NCI-H2029 treated with DMSO at 0.1 percent for 48 hours (cell line): ENCODE results near the gene GAB2.
A peak's percentile ranks its signal among the peaks of the same experiment; 100 is the strongest.

Experiments used
- DNase-seq: peaks from one replicate; lab custom pipeline; 2025; lab: John Stamatoyannopoulos, UW

GAB2 gene

GRCh38 chr11:78205691-78206090 lies 211.9 kb downstream of the GAB2 start:
- no peak for DNase-seq

- no peak for DNase-seq
Measured at GRCh38 chr11:78205256-78205655, 212.4 kb downstream of the GAB2 start.

GRCh38 chr11:78203184-78203583 lies 214.4 kb downstream of the GAB2 start:
- DNase-seq, result no peak

DNA sequence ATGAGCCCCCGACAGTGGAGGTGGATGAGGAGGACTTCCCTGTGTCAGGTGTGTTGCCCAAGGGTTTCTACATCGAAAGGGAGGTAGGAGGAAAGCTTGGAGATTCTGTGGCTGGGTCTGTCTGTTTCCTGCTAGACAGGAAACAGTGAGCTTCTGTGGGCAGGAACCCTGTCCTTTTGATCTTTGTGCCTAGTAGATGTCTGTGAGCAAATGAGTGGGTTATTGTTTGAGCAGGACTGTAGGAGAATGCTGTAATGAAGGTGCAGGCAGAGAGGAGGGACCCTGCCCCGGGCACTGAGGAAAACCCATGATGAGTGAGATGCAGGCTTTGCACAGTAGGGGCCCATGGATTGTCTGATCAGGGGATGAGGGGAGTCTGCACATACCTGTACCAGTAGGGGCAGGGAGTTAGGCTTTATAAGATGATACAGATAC lies 214.9 kb downstream of the GAB2 start:
- DNase-seq, result no peak

DNA sequence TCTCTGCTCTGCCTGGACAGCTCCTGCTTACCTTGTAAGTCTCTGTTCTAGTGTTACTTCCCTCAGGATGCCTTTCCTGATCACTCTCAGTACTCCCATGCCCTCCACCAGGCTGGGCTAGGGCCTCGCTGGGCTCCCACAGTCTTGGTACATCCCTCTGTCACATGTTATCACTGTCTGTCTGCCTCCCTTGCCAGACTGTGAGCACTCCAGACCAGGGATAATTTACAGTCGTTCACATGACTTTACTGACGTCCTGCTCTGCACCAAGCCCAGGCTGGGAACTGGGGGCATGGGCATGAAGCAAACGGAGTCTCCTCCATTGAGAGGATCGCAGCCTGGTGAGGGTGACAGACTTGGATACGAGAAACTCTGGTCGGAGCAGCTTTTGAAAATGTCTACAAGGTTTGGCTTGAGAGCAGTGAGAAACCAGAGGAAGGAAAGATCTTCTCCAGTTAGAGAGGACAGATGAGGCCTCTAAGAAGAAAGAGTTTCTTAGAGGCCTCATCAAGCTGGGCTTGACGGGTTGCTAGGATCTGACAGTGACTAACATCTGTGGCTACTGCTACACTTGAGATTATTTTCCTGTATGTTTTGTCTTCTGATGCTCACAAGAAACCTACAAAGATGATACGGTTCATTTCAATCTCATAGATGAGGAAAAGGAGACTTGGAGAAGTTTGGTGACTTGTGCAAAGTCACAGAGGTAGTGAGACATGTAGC lies 216.4 kb downstream of the GAB2 start:
- no peak for DNase-seq

GRCh38 chr11:78200553-78200952 lies 217.1 kb downstream of the GAB2 start:
- DNase-seq, result no peak

DNA sequence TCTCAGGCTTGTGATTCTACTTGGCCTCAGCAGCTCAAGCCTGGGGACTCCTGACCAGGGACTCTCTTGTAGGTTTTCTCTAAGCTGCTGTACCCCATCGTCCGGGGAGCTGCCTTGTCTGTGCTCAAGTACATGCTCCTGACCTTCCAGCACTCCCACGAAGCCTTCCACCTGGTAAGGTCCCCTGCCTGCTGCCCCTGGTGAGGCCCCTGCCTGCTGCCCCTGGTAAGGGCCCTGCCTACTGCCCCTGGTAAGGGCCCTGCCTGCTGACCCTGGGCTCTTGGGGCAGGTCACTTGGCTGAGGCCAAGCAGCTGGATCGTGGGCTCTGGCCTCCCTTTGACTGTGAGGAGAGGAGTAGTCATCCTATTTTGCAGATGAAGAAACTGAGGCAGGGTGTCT lies 217.6 kb downstream of the GAB2 start:
- DNase-seq, result no peak

GRCh38 chr11:78199653-78200015 lies 218.0 kb downstream of the GAB2 start:
- DNase-seq, result no peak

GRCh38 chr11:78199015-78199652 lies 218.5 kb downstream of the GAB2 start:
- no peak for DNase-seq

DNA sequence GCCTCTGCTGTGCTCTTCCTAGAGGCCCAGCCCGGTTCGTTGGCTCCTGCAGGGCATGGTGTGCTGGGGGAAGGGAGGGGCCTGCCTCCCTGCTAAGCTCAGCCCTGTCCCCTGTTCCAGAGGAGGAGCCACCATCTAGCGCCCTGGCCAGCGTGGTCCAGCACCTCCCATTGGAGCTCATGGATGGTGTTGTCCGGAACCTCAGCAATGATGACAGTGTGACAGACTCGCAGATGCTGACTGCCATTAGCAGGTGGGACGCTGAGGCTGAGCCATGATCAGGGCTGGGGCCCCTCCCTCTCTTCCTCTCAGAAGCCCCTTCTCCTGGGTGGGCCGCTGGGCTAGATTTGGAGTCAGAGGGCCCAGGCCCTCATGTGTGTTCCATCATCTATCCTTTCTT lies 219.8 kb downstream of the GAB2 start:
- no peak for DNase-seq

DNA sequence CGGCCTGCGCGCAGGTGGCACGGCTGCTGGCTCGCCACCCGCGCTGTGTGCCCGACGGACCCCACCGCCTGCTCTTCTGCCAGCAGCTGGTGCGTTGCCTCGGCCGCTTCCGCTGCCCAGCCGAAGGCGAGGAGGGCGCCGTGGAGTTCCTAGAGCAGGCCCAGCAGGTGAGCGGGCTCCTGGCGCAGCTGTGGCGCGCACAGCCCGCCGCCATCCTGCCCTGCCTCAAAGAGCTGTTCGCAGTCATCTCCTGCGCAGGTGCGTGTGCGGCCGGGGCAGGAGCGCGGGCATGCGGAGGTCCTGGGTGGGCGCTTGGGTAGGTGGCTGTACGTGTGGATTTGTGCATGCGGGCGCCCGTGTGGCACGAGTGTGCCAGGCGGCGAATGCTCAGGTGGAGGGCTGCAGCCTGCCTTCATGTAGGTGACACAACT lies 220.9 kb downstream of the GAB2 start:
- DNase-seq, result no peak

- DNase-seq, result no peak
Measured at GRCh38 chr11:78195917-78196560, 221.6 kb downstream of the GAB2 start.

GRCh38 chr11:78194490-78194889 lies 223.1 kb downstream of the GAB2 start:
- DNase-seq, result no peak

GRCh38 chr11:78193806-78194205 lies 223.8 kb downstream of the GAB2 start:
- no peak for DNase-seq

DNA sequence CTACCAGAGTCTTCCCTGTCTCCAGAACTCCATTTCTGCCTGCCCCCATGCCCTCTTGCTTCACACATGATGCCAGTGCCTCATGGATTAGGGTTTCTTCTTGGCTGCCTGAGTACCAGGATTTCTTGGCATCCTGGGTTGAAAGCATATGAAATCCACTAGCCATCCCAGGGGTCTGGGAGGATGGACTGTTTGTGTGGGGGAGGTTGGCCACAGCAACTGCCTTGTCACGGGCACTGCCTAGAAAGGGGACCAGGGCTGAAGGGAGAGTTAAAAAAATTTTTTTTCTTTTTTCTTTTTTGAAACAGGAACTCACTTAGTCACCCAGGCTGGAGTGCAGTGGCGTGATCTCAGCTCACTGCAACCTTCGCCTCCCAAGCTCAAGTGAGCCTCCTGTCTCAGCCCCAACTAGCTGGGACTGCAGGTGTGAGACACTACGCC lies 224.7 kb downstream of the GAB2 start:
- no peak for DNase-seq

DNA sequence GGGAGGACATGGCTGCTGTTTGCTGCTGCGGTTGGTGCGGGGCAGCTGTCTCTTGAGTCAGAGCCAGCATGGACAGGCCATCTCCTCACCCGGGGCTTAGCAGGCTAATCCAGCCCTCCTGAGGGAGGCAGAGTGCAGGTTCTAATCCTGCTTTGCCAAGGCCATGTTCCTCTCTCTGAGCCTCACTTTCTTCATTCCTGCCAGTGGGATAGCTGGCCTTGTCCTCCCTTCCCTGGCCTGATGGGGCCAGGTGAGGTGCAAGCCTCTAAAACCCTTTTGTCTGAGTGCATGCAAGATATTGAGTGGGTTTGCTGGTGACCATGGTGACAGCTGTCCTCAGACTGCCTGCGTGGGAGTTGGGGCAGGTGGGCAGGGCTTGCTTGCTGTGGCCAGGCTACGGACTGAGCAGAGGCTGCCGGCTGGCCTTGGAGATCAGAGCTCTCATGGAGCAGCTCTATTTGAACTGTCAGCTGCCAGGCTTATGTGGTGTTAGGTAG lies 225.3 kb downstream of the GAB2 start:
- no peak for DNase-seq

GRCh38 chr11:78190871-78191538 lies 226.6 kb downstream of the GAB2 start:
- DNase-seq, result no peak

GRCh38 chr11:78190374-78190773 lies 227.2 kb downstream of the GAB2 start:
- no peak for DNase-seq

DNA sequence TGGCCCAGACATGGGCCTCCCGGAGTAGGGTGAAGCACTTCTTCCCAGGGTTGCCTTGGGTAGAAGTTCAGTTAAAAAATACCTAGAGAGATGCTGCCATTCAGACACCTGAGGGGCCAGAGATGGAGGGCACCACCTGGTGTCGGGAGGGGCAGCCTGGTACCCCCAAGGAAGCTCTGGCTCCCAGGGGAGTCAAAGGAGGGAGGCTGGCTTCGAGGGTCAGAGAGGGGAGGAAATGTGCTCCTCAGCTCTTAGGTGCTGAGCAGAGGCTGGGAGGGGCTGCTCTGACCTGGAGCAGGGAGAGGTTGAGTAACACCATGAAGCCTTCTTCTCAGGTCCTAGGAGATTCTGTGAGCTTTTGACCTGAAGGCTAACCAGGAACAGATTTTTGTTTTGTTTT lies 227.8 kb downstream of the GAB2 start:
- no peak for DNase-seq

- DNase-seq, result no peak
Measured at GRCh38 chr11:78189174-78189724, 228.4 kb downstream of the GAB2 start.

DNA sequence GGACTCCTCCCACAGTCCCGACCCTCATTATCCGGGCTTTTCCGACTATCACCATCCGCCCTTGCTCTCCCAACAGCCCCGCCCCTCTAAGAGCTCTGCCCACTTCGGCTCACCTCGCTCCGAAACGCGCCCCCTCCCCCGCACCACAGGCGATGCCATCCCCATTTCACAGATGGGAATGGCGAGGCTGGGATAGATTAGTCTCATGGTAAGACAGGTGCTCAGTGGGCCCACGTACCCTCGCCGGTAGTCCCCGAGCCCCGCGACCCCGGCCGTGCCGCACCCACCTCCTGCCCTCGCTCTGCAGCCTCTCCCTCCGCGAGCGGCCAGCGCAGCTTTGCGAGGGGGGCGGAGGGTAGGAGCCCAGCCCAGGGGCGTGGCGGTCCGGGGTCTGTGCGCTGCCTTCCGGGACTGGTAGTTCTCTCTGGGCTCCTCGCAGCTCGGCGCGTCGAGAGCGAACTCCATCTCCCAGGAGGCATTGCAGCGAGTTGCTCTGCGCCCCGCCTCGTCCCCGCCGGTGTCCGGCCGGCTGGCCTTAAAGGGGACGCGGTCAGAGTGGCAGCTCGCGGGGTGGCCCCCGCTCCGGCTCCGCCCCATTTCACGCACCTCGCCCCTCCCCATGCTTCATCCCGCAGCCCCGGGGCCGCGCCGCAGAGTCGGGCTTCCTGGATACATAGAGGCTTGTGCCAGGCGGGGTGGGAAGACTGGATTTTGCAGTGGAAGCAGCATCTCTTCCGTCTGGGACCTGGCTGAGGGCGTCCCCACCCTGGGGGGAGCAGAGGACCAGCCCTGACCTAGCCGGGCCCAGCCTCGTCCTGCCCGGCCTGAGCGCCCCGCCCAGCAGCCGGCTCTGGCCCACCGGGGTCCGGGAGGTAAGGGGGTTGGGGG lies 229.1 kb downstream of the GAB2 start, which contains the start of the genes KCTD21 and USP35:
Gene KCTD21, minus strand, starts transcription at position 341 of the 888 bp plus-strand sequence. CDS start 14,072 bp downstream, outside the sequence.
Gene USP35, plus strand, starts transcription at position 634 of the 888 bp plus-strand sequence. CDS start 7,327 bp downstream, outside the sequence.
- DNase-seq, result peak; percentile 84
